IPS-18c (cell line): ENCODE measurements around the gene FUS.

Source experiments
- H3K4me3 ChIP-seq: 2 replicates; pipeline ENCODE4 v1.7.0; 2013; ENCODE audit warnings: low read depth, mild to moderate bottlenecking, low read length, moderate library complexity; ENCODE audit not compliant: insufficient read depth
- H3K9me3 ChIP-seq: one replicate; pipeline ENCODE4 v1.6.1; 2013; ENCODE audit warnings: mild to moderate bottlenecking, low read length, moderate library complexity; ENCODE audit not compliant: control insufficient read depth, insufficient read depth

FUS gene

DNA sequence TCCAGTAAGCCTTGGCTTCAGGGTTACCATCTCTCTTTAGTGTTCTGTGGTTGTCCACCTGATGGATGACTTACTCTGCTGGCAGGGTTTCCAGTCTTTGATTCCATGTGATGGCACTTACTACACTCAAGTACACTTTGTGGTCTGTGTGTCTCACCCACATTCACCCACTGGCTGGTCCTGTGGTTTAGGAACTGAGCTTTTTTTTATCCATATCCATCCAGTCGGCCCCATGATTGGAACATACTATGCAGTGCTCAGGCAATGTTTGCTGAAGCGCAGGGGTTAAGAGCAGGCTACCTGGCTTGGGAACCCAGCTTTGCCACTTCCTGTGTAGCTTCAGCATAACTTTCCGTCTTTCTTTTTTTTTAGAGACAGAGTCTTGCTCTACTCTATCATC is 2.8 kb upstream of the FUS start:
- Histone ChIP-seq H3K9me3 (no peaks in the 10 kb centered on the region), H3K4me3 (no peak overlapping the region)

DNA sequence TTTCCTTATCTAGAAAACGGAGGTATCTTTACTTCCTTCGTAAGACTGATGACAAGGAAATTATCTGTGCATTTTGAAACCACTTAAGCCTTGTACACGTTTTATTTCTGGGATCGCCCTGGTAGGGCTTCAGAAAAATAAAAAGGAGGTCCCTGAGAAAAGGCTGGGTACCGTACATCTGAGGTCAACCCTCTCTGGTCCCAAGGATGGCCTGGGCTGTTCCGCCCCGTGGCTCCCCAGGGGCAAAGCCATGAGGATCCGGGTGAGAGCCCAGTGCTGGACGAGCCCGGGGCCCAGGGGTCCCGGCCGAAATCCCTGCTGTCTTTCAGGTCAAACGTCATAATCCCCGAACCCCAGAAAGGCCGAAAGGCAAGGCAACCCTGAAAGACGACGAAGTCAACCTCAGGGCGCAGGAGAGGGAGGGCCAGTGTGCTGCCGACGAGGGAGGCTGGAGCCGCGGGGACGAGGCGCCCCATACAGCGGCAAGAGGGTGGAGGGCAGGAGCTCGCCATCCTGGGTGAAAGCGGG is 656 bp upstream of the FUS start:
- Histone ChIP-seq H3K9me3 (no peaks in the 10 kb centered on the region), H3K4me3 (peak overlapping the region; percentile 98)

GRCh38 chr16:31181102-31181830 is 1.3 kb downstream of the FUS start:
- no peaks in the 10 kb centered on the region for H3K9me3 ChIP-seq
- H3K4me3 ChIP-seq, result peak overlapping the region; percentile 98

DNA sequence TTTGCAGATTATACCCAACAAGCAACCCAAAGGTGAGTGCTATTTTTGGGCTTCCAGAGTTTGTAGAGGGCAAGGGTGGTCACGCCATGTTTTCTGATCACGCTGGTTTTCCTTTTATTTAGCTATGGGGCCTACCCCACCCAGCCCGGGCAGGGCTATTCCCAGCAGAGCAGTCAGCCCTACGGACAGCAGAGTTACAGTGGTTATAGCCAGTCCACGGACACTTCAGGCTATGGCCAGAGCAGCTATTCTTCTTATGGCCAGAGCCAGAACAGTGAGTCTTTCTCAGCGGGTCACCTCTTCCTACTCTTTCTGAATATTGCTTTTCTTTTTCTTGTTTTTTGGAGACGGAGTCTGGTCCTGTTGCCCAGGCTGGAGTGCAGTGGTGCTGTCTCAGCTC is 2.5 kb downstream of the FUS start:
- H3K4me3 ChIP-seq, result peak overlapping the region; percentile 44
- no peaks in the 10 kb centered on the region for H3K9me3 ChIP-seq

DNA sequence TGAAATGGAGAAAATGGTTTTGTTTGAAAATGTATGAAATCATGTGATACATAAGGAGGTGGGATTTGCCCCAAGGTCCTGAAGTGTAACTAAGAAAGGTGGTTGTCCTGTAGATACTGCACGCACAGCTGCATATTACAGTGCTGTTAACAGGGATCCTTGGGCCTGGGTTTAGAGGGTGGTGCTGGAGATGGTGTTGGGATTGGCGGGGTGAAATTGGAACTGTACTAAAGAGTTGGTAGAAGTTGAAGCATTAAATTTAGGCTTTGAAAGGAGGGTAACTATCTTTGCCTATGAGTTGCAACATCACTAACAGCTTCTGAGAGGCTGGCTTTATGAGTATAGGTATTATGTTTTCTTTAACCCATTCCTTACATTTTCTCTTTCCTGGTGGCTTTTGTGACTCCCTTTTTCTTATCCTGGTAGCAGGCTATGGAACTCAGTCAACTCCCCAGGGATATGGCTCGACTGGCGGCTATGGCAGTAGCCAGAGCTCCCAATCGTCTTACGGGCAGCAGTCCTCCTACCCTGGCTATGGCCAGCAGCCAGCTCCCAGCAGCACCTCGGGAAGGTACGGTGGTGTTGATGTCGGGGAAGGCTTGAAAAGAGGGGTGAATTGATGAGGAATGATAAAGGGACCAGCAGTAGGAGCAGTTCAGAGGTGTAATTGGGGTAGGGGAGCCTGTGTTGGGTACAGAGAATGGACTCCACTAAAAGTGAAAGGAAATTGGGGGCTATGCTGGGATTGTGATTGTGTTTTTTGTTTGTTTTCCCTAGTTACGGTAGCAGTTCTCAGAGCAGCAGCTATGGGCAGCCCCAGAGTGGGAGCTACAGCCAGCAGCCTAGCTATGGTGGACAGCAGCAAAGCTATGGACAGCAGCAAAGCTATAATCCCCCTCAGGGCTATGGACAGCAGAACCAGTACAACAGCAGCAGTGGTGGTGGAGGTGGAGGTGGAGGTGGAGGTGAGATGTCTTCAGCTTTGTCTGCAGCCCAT is 3.8 kb downstream of the FUS start:
- Histone ChIP-seq H3K4me3 (no peak overlapping the region), H3K9me3 (no peaks in the 10 kb centered on the region)

GRCh38 chr16:31184888-31185287 is 4.9 kb downstream of the FUS start:
- no peaks in the 10 kb centered on the region for H3K9me3 ChIP-seq

GRCh38 chr16:31185339-31185738 is 5.4 kb downstream of the FUS start:
- Histone ChIP-seq H3K4me3 (no peak overlapping the region), H3K9me3 (no peaks in the 10 kb centered on the region)

More at GRCh38 chr16:31184888-31185287, 4.9 kb downstream of the FUS start:
- no peak overlapping the region for H3K4me3 ChIP-seq

DNA sequence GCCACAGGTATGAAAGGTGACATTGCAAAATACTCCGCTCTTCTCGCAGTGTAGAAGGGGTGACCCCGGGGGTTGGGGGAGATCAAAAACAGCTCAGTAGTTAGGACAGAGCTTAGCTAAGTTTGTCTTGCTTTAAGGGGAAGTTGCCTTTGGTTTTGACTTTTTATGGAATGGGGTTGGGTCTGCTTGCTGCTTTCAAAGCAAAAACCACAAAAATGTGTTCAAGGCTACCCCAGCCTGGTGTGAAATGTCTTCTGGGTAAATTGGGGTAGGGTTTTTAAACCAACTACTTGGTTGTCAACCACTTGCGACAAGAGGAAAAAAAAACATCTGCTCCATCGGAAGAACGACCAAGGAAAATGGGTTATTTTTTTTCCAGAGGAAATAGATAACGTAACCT is 6.2 kb downstream of the FUS start:
- no peaks in the 10 kb centered on the region for H3K9me3 ChIP-seq
- H3K4me3 ChIP-seq, result no peak overlapping the region

- Histone ChIP-seq H3K9me3 (no peaks in the 10 kb centered on the region), H3K4me3 (no peak overlapping the region)
Observed at GRCh38 chr16:31186930-31187807, 7.2 kb downstream of the FUS start.

GRCh38 chr16:31187808-31188189 is 7.9 kb downstream of the FUS start:
- Histone ChIP-seq H3K4me3 (no peak overlapping the region), H3K9me3 (no peaks in the 10 kb centered on the region)

- Histone ChIP-seq H3K9me3 (no peaks in the 10 kb centered on the region), H3K4me3 (no peak overlapping the region)
Observed at GRCh38 chr16:31188450-31189411, 8.8 kb downstream of the FUS start.

DNA sequence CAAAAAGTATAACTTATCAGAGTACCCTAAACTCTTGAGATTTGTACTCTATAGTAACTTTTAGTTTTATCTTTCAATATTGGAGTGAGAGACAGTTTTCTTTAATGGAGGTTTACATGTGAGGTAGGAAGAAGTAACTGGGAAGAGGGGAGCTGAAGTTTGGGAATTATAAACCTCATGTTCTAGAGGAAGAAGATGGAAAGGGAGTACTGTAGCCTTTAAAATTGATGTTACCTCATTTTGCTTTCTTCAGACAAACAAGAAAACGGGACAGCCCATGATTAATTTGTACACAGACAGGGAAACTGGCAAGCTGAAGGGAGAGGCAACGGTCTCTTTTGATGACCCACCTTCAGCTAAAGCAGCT is 9.5 kb downstream of the FUS start:
- Histone ChIP-seq H3K4me3 (no peak overlapping the region), H3K9me3 (no peaks in the 10 kb centered on the region)

GRCh38 chr16:31190061-31190460 is 10.1 kb downstream of the FUS start:
- H3K9me3 ChIP-seq, result no peaks in the 10 kb centered on the region
- H3K4me3 ChIP-seq, result no peak overlapping the region

- no peaks in the 10 kb centered on the region for H3K9me3 ChIP-seq
- H3K4me3 ChIP-seq, result no peak overlapping the region
Observed at GRCh38 chr16:31190818-31191444, 11.0 kb downstream of the FUS start.

GRCh38 chr16:31191697-31192428 is 11.9 kb downstream of the FUS start:
- Histone ChIP-seq H3K9me3 (no peaks in the 10 kb centered on the region), H3K4me3 (no peak overlapping the region)
